ENCODE data around the gene KRTAP9-6.
"Not testable (repeated sequence)": the region's sequence is repeated elsewhere in the genome, so short reads cannot be mapped to it uniquely, and the experiment has no call there.

The KRTAP9-6 gene

DNA sequence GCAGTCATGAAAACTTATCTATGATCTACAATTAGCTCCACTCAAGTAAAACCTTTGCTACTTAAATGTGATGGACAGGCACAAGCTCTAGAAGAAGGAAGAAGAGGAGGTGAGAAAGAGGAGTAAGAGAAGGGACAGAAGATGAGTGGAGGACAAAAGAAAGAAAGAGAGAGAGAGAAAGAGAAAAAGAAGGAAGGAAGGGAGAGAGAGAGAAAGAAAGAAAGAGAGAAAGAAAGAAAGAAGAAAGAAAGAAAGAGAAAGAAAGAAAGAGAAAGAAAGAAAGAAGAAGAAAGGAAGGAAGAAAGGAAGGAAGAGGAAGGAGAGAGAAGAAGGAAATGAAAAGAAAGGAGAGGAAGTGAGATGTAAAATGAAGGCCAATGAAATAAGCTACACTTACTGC is 35.1 kb upstream of the KRTAP9-6 start:
- Histone ChIP-seq H3K27ac (ENCODE audit: poor library complexity, severe bottlenecking) (no peak overlapping the region), H3K4me1 (ENCODE audit: insufficient read depth, poor library complexity, severe bottlenecking) (no peaks in the 10 kb centered on the region), H3K4me3 (ENCODE audit: severe bottlenecking) (no peak overlapping the region), H3K9me3 (ENCODE audit: severe bottlenecking) (no peaks in the 10 kb centered on the region), H3K36me3 (ENCODE audit: low read depth) (no peaks in the 10 kb centered on the region), H3K27me3 (ENCODE audit: insufficient read depth, poor library complexity, severe bottlenecking) (no peaks in the 10 kb centered on the region)
- ATAC-seq (ENCODE audit: low read depth) = no peak
- TF ChIP-seq, protein P1, sequence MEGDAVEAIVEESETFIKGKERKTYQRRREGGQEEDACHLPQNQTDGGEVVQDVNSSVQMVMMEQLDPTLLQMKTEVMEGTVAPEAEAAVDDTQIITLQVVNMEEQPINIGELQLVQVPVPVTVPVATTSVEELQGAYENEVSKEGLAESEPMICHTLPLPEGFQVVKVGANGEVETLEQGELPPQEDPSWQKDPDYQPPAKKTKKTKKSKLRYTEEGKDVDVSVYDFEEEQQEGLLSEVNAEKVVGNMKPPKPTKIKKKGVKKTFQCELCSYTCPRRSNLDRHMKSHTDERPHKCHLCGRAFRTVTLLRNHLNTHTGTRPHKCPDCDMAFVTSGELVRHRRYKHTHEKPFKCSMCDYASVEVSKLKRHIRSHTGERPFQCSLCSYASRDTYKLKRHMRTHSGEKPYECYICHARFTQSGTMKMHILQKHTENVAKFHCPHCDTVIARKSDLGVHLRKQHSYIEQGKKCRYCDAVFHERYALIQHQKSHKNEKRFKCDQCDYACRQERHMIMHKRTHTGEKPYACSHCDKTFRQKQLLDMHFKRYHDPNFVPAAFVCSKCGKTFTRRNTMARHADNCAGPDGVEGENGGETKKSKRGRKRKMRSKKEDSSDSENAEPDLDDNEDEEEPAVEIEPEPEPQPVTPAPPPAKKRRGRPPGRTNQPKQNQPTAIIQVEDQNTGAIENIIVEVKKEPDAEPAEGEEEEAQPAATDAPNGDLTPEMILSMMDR (IDR thresholded peaks at IDR 0.05; ENCODE audit: poor library complexity, severe bottlenecking) = no peak
- no peak for DNase-seq (ENCODE audit: low spot score)

DNA sequence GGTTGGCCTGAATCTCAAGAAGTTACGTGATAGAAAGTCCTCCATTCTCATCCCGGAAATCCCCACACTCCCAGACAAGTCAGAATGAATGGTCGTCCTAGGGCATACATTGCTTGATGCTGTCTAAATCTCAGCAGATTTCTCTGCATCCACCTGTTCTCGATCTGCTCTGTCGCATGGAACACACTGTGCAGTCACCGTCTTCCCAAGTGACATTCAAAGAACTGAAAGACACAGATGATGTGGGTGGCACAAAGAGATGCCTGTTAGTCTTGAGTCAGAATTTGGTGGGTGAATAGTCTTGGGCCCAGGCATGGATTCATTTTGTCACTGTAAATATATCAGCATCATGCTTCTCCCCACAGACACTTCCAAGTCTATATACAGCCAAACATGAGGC is 33.4 kb upstream of the KRTAP9-6 start:
- Histone ChIP-seq H3K9me3 (ENCODE audit: severe bottlenecking) (no peaks in the 10 kb centered on the region), H3K27ac (ENCODE audit: poor library complexity, severe bottlenecking) (no peak overlapping the region), H3K27me3 (ENCODE audit: insufficient read depth, poor library complexity, severe bottlenecking) (no peaks in the 10 kb centered on the region), H3K4me1 (ENCODE audit: insufficient read depth, poor library complexity, severe bottlenecking) (no peaks in the 10 kb centered on the region), H3K4me3 (ENCODE audit: severe bottlenecking) (no peak overlapping the region), H3K36me3 (ENCODE audit: low read depth) (no peaks in the 10 kb centered on the region)
- no peak for ATAC-seq (ENCODE audit: low read depth)
- TF ChIP-seq, protein P1 (IDR thresholded peaks at IDR 0.05; ENCODE audit: poor library complexity, severe bottlenecking) = no peak
- DNase-seq (ENCODE audit: low spot score) = no peak

DNA sequence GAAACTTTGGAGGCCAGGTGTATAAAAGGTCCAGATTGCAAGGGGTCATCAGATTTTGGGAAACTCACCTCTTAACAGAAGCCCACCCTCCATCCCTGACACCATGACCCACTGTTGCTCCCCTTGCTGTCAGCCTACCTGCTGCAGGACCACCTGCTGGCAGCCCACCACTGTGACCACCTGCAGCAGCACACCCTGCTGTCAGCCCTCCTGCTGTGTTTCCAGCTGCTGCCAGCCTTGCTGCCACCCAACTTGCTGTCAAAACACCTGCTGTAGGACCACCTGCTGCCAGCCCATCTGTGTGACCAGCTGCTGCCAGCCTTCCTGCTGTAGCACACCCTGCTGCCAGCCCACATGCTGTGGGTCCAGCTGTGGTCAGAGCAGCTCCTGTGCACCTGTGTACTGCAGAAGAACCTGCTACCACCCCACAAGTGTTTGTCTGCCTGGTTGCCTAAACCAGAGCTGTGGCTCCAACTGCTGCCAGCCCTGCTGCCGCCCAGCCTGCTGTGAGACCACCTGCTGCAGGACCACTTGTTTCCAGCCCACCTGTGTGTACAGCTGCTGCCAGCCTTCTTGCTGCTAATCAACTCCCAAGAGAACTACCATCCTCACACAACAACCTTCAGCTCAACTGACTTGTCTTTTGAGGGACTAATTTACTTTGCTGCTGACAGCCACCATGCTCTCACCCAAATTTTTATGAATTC is 32.6 kb upstream of the KRTAP9-6 start, which contains the start of gene KRTAP9-3:
Gene KRTAP9-3 (plus strand): TSS at position 51 of the 707 bp plus-strand sequence. CDS start 53 bp downstream, at position 104.
- H3K27ac ChIP-seq (ENCODE audit: poor library complexity, severe bottlenecking); ATAC-seq (ENCODE audit: low read depth); H3K27me3 ChIP-seq (ENCODE audit: insufficient read depth, poor library complexity, severe bottlenecking); H3K9me3 ChIP-seq (ENCODE audit: severe bottlenecking); H3K4me1 ChIP-seq (ENCODE audit: insufficient read depth, poor library complexity, severe bottlenecking); H3K36me3 ChIP-seq (ENCODE audit: low read depth); DNase-seq (ENCODE audit: low spot score); H3K4me3 ChIP-seq (ENCODE audit: severe bottlenecking): not testable (repeated sequence)

DNA sequence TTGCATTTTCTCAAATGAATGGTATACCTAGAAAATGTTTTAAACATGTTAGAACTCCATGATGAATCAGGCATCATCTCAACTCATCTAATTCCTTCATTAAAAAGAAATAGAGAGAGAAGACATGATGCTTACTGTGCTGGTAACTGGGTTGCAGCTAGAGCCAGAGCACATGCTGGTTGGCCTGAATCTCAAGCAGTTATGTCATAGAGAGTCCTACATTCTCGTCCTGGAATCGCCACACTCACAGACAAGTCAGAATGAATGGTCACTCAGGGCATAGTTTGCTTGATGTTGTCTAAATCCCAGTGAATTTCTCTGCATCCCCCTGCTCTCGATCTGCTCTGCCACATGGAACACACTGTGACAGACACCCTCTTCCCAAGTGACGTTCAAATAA is 28.1 kb upstream of the KRTAP9-6 start:
- ATAC-seq (ENCODE audit: low read depth); H3K27ac ChIP-seq (ENCODE audit: poor library complexity, severe bottlenecking); DNase-seq (ENCODE audit: low spot score); H3K4me3 ChIP-seq (ENCODE audit: severe bottlenecking); H3K27me3 ChIP-seq (ENCODE audit: insufficient read depth, poor library complexity, severe bottlenecking); H3K9me3 ChIP-seq (ENCODE audit: severe bottlenecking); H3K36me3 ChIP-seq (ENCODE audit: low read depth); H3K4me1 ChIP-seq (ENCODE audit: insufficient read depth, poor library complexity, severe bottlenecking): not testable (repeated sequence)

DNA sequence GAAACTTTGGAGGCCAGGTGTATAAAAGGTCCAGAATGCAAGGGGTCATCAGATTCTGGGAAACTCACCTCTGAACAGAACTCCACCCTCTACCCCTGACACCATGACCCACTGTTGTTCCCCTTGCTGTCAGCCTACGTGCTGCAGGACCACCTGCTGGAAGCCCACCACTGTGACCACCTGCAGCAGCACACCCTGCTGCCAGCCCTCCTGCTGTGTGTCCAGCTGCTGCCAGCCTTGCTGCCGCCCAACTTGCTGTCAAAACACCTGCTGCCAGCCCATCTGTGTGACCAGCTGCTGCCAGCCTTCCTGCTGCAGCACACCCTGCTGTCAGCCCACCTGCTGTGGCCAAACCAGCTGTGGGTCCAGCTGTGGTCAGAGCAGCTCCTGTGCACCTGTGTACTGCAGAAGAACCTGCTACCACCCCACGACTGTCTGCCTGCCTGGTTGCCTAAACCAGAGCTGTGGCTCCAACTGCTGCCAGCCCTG is 27.2 kb upstream of the KRTAP9-6 start, which contains the start of gene KRTAP9-8:
Gene KRTAP9-8 (plus strand): TSS at position 51 of the 489 bp plus-strand sequence. CDS start 53 bp downstream, at position 104.
- ATAC-seq (ENCODE audit: low read depth); H3K27me3 ChIP-seq (ENCODE audit: insufficient read depth, poor library complexity, severe bottlenecking); H3K9me3 ChIP-seq (ENCODE audit: severe bottlenecking); H3K27ac ChIP-seq (ENCODE audit: poor library complexity, severe bottlenecking); H3K4me1 ChIP-seq (ENCODE audit: insufficient read depth, poor library complexity, severe bottlenecking); H3K4me3 ChIP-seq (ENCODE audit: severe bottlenecking); H3K36me3 ChIP-seq (ENCODE audit: low read depth); DNase-seq (ENCODE audit: low spot score): not testable (repeated sequence)

DNA sequence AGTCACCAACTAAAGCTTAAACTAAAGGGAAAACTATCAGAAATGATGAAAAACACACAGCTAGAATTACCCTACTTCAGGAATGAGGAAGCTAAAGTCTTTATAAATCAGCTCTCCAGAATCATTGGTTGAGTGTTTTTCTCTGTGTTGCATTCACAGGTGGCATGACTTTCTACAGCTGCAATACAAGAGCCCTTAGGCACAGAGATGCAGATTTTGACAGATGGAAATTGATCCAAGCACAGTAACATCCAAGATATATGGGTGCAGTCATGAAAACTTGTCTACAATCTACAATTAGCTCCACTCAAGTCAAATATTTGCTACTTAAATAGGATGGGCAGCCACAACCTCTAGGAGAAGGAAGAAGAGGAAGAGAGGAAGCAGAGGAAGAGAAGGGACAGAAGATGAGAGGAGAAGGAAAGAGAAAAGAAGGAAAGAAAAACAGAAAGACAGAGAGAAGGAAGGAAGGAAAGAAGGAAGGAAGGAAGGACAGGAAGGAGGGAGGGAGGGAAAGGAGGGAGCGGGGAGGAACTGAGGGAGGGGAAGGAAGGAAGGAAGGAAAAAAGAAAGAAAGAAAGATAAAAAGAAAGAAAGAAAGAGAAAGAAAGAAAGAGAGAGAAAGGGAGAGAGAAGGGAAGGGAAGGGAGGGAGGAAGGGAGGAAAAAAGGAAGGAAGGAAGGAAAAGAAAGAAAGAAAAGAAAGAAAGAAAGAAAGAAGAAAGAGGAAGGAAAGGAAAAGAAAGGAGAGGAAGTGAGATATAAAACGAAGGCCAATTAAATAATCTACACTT is 18.0 kb upstream of the KRTAP9-6 start:
- not testable (repeated sequence) for H3K36me3 ChIP-seq (ENCODE audit: low read depth); ATAC-seq (ENCODE audit: low read depth); H3K9me3 ChIP-seq (ENCODE audit: severe bottlenecking); H3K27me3 ChIP-seq (ENCODE audit: insufficient read depth, poor library complexity, severe bottlenecking); DNase-seq (ENCODE audit: low spot score); H3K27ac ChIP-seq (ENCODE audit: poor library complexity, severe bottlenecking); H3K4me1 ChIP-seq (ENCODE audit: insufficient read depth, poor library complexity, severe bottlenecking); H3K4me3 ChIP-seq (ENCODE audit: severe bottlenecking)

DNA sequence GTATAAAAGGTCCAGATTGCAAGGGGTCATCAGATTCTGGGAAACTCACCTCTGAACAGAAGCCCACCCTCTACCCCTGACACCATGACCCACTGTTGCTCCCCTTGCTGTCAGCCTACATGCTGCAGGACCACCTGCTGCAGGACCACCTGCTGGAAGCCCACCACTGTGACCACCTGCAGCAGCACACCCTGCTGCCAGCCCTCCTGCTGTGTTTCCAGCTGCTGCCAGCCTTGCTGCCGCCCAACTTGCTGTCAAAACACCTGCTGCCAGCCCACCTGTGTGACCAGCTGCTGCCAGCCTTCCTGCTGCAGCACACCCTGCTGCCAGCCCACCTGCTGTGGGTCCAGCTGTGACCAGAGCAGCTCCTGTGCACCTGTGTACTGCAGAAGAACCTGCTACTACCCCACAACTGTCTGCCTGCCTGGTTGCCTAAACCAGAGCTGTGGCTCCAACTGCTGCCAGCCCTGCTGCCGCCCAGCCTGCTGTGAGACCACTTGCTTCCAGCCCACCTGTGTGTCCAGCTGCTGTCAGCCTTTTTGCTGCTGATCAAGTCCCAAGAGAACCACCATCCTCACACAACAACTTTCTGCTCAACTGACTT is 15.4 kb upstream of the KRTAP9-6 start, which contains the start of gene KRTAP9-4:
Gene KRTAP9-4 (plus strand): TSS at position 51 of the 604 bp plus-strand sequence. CDS start 34 bp downstream, at position 85.
- not testable (repeated sequence) for H3K36me3 ChIP-seq (ENCODE audit: low read depth)

More for the DNA sequence above, 15.4 kb upstream of the KRTAP9-6 start, which contains the start of gene KRTAP9-4:
- not testable (repeated sequence) for H3K27ac ChIP-seq (ENCODE audit: poor library complexity, severe bottlenecking); DNase-seq (ENCODE audit: low spot score); H3K4me3 ChIP-seq (ENCODE audit: severe bottlenecking); H3K4me1 ChIP-seq (ENCODE audit: insufficient read depth, poor library complexity, severe bottlenecking); ATAC-seq (ENCODE audit: low read depth); H3K27me3 ChIP-seq (ENCODE audit: insufficient read depth, poor library complexity, severe bottlenecking); H3K9me3 ChIP-seq (ENCODE audit: severe bottlenecking)
